Neural progenitor cell (in vitro differentiated cells): ENCODE data around the gene OGN.

Source experiments
- CTCF ChIP-seq: fragments of 200-600 bp; sonication (generic); IDR thresholded peaks from 2 replicates; pipeline ENCODE4 v1.5.1; 2017; ENCODE audit warnings: antibody characterized with exemption, mild to moderate bottlenecking
- EZH2 ChIP-seq: fragments of 200-600 bp; sonication (generic); IDR thresholded peaks from 2 replicates; pipeline ENCODE4 v1.6.1; 2017; ENCODE audit warnings: antibody characterized with exemption, mild to moderate bottlenecking, moderate library complexity

DNA sequence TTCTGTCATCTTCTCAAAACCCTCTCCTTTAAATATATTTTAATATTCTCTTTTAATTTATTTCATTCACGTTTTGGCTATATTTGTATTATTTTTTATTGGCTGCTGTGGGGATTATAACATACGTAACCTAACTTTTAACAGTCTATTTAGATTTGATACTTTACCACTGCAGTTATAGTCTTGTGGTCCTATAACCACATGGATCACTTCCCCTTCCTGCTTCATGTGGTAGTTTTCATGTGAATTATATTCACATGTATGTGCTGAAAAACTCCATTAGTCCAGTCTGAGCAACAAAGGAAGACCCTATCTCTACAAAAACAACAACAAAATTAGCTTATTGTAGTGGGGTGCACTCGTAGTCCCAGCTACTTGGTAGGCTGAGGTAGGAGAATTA lies 44.3 kb downstream of the OGN start:
- TF ChIP-seq EZH2 (no peak), CTCF (no peak)
